Mammary epithelial cell (primary cell): ENCODE results near the gene DOK3.

Experiments used
- EZH2 ChIP-seq: IDR thresholded peaks from 2 replicates; pipeline ENCODE4 v1.6.1; 2012; ENCODE audit warnings: low read length, inconsistent platforms, borderline replicate concordance
- TF ChIP-seq, protein P1 (sequence below), 2 donors: IDR thresholded peaks in 1 of 2; conservative IDR thresholded peaks in 1 of 2; 2 replicates each; pipeline ENCODE4 v1.5.1; 2011 to 2012; ENCODE audit warnings: inconsistent platforms in 2 of 2, low read length in 2 of 2, mild to moderate bottlenecking in 2 of 2, control low read depth in 1 of 2, low read depth in 1 of 2; ENCODE audit not compliant: insufficient read depth in 1 of 2; ENCODE audit errors: extremely low read depth in 1 of 2

- TF ChIP-seq, protein P1, sequence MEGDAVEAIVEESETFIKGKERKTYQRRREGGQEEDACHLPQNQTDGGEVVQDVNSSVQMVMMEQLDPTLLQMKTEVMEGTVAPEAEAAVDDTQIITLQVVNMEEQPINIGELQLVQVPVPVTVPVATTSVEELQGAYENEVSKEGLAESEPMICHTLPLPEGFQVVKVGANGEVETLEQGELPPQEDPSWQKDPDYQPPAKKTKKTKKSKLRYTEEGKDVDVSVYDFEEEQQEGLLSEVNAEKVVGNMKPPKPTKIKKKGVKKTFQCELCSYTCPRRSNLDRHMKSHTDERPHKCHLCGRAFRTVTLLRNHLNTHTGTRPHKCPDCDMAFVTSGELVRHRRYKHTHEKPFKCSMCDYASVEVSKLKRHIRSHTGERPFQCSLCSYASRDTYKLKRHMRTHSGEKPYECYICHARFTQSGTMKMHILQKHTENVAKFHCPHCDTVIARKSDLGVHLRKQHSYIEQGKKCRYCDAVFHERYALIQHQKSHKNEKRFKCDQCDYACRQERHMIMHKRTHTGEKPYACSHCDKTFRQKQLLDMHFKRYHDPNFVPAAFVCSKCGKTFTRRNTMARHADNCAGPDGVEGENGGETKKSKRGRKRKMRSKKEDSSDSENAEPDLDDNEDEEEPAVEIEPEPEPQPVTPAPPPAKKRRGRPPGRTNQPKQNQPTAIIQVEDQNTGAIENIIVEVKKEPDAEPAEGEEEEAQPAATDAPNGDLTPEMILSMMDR (conservative IDR thresholded peaks at IDR 0.05 in 1 of 2, IDR thresholded peaks at IDR 0.05 in 1 of 2; ENCODE audit: extremely low read depth in 1 of 2, insufficient read depth in 1 of 2, low read depth in 1 of 2, low read length in 2 of 2), result no peak
- TF ChIP-seq EZH2, result no peak
Measured at GRCh38 chr5:177476531-177477233, 32.9 kb downstream of the DOK3 start.
